Measurements from ENCODE around the gene ZNF32.
A peak's percentile ranks its signal among the peaks of the same experiment; 100 is the strongest.
"Not testable (repeated sequence)": the region's sequence is repeated elsewhere in the genome, so short reads cannot be mapped to it uniquely, and the experiment has no call there.

The ZNF32 gene

GRCh38 chr10:43627942-43628341 is 20.7 kb downstream of the ZNF32 start:
- DNase-seq (ENCODE audit: low read depth): no peak

DNA sequence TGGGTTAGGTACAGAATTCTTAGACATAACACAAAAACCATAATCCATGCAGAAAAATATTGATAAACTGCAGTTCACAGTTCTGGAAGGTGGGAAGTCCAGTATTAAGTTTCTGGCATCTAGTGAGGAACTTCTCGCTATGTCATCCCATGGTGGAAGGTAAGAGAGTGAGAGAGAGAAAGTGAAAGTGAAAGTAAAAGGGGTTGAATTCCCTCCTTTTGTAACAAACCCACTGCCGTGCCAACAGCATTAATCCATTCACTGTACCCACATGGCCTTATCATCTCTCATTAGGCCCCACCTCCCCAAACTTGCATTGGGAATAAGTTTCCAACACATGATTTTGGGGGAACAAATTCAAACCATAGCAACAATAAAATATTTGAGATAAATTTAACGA is 25.3 kb downstream of the ZNF32 start:
- no peak for DNase-seq (ENCODE audit: low read depth)

GRCh38 chr10:43622038-43622437 is 26.6 kb downstream of the ZNF32 start:
- no peak for DNase-seq (ENCODE audit: low read depth)

GRCh38 chr10:43619368-43619767 is 29.3 kb downstream of the ZNF32 start:
- DNase-seq (ENCODE audit: low read depth): no peak

GRCh38 chr10:43616697-43617370 is 31.8 kb downstream of the ZNF32 start:
- DNase-seq (ENCODE audit: low read depth): no peak

- no peak for DNase-seq (ENCODE audit: low read depth)
These were observed 38.0 kb downstream of the ZNF32 start for GRCh38 chr10:43610636-43611035.

DNA sequence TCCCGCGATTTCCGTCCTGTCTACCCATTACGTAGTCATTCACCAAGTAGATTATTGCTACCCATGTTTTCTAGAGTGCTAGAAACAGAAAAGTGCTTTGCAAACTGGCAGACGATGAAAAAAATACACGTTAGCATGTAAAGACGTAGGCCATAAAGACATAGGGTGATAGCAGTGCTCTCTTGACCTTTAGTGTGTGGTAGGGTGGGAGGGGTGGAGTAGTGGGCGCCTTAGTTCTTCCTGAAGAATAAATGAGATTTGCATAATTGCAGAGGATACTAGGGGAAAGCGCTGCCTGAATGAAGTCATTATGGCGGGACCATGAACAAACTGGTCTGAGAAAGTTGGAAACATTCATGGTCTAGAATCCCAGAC is 41.5 kb downstream of the ZNF32 start:
- DNase-seq (ENCODE audit: low read depth): no peak

GRCh38 chr10:43606323-43607198 is 42.1 kb downstream of the ZNF32 start, which contains the start of gene ZNF485:
ZNF485 (plus strand) TSS chr10:43606438; CDS start chr10:43607051, 613 bp downstream.
- no peak for DNase-seq (ENCODE audit: low read depth)

DNA sequence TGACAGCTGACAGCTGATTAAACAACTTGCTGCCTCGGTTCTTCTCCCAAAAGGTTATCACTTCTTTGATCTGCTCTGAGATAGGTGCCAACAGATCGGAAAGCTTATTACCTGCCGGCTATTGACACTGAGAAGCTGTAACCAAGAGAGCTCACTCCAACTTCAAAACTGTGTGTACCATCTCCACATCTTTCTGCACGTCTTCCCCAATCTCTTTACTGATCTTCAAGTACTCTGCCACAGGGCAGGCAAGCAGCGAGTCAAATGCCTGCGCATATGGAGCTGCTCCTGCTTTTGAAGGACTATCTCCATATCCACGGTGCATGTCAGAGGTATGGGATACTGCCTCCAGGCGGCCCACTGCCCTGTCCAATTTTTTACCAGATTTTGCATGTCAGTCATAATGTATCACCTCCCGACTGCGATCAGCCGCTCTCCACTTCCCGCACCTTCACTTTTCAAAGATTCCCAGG is 42.8 kb downstream of the ZNF32 start:
- DNase-seq (ENCODE audit: low read depth): no peak

DNA sequence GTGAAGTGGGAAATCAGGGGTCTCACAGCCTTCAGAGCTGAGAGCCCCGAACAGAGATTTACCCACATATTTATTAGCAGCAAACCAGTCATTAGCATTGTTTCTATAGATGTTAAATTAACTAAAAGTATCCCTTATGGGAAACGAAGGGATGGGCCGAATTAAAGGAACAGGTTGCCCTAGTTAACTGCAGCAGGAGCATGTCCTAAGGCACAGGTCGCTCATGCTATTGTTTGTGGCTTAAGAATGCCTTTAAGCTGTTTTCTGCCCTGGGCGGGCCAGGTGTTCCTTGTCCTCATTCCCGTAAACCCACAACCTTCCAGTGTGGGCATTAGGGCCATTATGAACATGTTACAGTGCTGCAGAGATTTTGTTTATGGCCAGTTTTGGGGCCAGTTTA is 47.1 kb downstream of the ZNF32 start:
- not testable (repeated sequence) for DNase-seq (ENCODE audit: low read depth)

DNA sequence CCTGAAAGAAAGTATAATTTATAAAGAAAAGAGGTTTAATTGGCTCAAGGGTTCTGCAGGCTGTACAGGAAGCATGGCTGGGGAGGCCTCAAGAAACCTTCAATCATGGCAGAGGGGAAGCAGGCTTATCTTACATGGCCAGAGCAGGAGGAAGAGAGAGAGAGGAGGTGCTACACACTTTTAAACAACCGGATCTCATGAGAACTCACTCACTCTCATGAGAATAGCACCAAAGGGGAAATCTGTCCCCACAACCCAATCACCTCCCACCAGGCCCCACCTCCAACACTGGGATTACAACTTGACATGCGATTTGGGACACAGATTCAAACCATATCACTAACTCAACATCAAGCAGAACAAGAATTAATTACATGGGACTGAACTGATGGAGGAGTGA is 49.3 kb downstream of the ZNF32 start:
- DNase-seq (ENCODE audit: low read depth): no peak

GRCh38 chr10:43598446-43598845 is 50.2 kb downstream of the ZNF32 start:
- peak; percentile 50 for DNase-seq (ENCODE audit: low read depth)

- no peak for DNase-seq (ENCODE audit: low read depth)
These were observed 52.1 kb downstream of the ZNF32 start for GRCh38 chr10:43596546-43596945.

- no peak for DNase-seq (ENCODE audit: low read depth)
These were observed 52.9 kb downstream of the ZNF32 start for GRCh38 chr10:43595739-43596298.

DNA sequence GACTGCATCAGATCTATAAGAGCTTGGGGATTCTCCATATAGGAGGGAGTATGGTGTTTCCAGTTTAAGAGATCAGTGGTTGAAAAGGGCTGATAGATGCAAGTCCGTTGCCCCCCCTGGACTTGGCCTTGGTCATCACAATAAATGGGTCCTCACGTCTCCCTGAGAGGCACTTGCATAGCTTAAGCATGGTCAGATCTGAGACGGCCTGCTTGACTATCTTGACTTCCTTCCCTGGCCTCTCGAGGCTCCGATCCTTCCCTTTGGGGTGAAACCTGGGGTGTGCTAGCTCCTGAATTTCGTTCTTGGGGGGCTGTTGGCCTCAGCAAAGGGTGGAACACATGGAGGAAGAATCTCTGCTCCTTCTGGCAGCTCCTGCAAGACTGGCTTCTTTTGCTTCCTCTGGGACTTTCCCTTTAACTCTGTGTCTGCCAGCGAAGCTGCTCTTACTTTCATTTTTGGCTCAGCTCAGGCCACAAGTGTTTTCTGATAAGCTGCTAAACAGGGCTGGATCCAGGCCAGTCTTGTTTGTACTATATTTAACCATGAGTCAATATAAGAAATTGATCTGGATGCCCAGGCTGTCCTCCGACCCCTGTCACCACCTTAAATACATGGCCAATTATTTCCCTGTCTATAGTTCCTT is 53.6 kb downstream of the ZNF32 start:
- no peak for DNase-seq (ENCODE audit: low read depth)

Measured in GM04504 (cell line).